ENCODE results near the gene CLCF1.
"Not testable (repeated sequence)": the region's sequence is repeated elsewhere in the genome, so short reads cannot be mapped to it uniquely, and the experiment has no call there.

Gene CLCF1

DNA sequence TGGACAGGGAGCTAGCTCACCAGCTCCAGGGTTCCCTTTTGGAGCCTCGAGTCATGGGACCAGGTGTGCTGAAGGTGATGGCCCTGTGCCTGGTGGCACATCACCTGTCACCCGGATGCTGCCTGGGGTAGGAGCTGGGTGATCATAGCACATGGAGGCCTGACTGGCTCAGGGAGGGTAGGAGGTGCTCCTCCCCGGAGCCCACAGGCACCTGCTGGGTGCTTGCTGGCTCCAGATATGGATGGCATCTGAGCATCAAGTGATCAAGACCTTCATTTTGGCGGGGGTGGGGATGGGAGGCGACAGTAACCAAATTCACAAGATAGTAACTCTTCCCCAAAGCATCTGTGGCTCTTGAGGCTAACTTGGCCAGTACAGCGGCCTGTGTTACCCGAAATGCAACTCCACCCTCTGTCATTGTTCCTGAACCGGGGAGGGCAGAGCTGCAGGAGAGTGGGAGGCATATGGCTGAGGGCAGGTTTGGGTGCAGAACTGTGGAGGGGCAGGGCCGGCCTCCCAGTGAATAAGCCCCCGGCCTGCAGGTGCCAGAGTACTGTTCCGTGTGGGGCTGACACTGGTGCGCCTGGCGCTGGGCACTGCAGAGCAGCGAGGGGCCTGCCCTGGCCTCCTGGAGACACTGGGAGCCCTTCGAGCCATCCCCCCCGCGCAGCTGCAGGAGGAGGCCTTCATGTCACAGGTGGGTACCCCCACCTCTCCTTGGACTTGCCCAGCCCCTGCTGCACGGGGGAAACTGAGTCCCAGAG, 35.2 kb upstream of the CLCF1 start:
- no peak for DNase-seq

DNA sequence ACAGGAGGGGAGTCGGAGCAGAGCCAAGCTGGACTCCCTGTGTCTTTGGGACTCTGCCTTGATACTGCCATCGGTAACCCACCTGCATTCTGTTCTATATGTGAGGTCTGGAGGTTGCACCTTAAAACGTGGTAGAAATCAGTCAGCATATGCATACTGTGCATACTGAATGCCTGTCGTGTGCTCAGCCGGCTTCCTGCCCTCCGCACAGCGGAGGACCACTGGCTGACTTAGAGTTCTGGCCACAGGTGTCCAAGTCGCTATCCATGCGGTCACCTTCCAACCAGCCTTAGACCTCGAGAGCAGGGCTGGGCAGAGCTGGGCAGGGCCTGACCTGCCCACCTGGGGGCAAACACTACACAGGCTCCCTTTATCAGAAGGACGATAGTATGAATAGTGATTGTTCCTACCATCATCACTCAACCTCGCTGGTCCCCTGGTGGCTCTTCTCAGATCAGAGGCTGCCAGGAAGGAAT, 34.3 kb upstream of the CLCF1 start:
- no peak for DNase-seq

- peak; percentile 66 to 80 for DNase-seq
Measured at GRCh38 chr11:67406969-67407687, 33.7 kb upstream of the CLCF1 start.

DNA sequence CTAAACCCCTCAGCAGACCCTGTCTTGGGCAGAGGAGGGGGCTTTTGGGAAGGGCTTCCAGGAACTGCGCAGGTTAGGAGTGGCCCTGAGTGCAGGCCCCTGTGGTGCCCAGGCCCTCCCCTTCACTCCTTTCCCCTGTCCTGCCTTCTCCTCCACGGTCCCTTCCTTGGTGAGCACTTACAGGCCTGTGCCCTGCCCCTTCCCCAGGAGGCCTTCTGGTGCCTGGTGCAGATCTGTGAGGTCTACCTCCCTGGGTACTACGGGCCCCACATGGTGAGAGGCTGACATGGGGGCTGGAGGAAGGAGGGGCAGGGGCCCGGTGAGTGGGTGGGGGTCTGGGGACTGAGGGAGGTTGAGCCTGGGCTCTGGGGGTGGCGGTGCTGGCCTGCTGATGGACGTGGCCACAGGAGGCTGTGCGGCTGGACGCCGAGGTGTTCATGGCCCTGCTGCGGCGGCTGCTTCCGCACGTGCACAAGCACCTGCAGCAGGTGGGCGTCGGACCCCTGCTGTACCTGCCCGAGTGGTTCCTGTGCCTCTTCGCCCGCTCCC, 33.1 kb upstream of the CLCF1 start:
- no peak for DNase-seq

DNA sequence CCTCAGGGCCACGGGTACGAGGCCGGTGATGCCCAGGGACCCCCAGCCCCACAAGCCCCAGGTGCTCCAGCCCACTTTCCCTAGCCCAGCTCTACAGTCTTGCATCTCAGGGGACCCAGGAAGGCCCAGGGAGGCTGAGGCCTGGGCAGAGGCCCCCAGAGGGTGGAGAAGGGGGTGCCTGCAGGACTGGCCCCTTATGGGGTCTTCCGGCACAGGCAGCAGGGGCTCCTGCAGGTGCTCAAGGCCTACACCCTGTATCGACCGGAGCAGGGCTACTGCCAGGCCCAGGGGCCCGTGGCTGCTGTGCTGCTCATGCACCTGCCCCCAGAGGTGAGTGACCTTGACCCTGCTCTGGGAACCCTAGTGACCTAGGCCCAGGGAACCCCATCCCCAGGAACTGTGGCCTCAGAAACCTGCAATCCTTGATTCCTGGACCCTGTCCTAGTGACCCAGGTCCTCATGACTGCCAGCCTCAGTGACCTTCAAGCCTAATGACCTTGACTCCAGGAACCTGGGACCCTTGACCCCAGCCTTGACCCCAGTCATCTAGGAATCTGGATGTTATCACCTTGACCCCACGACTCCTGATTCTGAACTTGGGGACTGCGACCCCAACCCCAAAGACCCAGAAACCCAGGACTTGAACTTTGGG, 32.4 kb upstream of the CLCF1 start:
- DNase-seq, result no peak

DNA sequence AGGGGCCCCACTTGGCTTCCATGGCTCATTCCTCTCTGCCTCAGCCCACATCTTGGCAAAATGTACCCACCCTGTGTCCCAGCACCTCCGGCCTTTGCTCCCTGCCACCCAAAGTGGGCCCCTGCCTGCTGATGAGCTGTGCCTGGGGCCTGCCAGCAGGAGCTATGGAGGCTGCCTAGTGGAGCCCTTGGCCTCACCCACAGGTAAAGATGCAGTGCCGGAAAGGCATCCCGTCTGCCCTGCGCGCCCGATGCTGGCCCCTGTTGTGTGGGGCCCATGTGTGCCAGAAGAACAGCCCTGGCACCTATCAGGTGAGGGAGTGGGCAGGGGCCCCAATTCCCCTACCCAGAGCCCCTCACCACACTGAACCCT, 31.8 kb upstream of the CLCF1 start:
- no peak for DNase-seq

GRCh38 chr11:67404515-67405195, 31.3 kb upstream of the CLCF1 start:
- DNase-seq, result no peak

- not testable (repeated sequence) for DNase-seq
Measured at GRCh38 chr11:67403085-67403484, 29.7 kb upstream of the CLCF1 start.

- not testable (repeated sequence) for DNase-seq
Measured at GRCh38 chr11:67402192-67402839, 28.9 kb upstream of the CLCF1 start.

DNA sequence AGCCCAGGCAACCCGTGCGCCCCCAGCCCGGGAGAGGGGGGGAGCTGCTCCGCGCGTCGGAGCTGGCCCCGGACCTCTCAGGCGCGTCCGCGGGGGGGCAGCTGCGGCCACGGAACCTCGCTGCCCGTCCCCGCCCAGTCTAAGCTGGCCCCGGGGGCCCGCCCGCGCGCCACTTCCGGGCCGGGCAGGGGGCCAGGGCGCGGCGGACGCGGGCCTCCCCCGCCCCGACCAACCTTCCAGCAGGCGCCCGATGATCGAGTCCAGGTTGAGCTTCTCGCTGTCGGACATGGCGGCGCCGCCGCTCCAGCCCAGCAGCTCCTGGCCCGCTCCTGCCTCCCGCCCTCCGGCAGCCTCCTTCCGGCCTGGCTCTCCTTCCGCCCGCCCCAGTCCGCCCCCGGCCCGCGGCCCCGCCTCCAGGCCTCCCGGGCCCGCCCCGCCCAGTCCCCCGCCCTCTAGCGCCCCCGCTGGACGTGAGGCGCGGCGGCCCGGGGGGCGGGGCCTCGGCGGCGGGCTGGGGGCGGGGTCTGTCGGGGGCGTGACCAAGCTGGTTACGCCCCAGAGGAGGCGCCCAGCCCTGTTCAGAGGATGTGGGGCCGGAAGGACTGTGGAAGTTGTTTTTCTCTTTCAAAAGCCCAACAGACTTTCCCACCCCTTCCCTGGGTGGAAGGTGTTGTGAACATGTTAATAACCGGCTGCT, 28.2 kb upstream of the CLCF1 start, which contains the start of gene PPP1CA:
Gene PPP1CA, minus strand, starts transcription at position 364 of the 697 bp plus-strand sequence. Its CDS starts 76 bp downstream, at position 288.
- peak; percentile 85 to 90 for DNase-seq

DNA sequence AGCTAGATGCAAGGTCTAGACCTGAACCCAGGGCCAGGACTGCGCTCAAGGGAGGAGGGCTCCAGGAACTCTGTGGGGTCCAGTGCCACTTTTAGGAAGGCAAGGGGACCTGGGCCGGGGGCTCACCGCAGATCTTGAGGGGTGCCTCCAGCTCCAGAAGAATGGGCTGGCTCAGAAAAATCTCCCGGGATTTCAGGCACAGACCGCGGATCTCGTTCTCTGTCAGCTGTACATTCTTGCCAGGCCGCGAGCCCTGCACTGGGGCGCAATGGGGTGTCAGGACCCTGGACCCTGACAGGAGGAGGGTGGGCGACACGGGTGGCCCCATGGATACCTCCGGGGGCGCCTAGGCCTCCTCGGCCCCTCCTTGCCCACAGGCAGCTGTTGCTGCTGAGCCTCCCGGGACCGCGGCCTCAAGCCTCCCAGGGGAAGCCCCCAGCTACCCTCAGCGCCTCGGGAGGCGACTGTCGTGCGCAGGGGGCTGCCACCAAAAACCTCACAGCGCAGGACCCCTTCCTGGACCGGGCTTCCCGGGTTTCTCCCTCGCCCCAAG, 27.6 kb upstream of the CLCF1 start:
- DNase-seq, result no peak

DNA sequence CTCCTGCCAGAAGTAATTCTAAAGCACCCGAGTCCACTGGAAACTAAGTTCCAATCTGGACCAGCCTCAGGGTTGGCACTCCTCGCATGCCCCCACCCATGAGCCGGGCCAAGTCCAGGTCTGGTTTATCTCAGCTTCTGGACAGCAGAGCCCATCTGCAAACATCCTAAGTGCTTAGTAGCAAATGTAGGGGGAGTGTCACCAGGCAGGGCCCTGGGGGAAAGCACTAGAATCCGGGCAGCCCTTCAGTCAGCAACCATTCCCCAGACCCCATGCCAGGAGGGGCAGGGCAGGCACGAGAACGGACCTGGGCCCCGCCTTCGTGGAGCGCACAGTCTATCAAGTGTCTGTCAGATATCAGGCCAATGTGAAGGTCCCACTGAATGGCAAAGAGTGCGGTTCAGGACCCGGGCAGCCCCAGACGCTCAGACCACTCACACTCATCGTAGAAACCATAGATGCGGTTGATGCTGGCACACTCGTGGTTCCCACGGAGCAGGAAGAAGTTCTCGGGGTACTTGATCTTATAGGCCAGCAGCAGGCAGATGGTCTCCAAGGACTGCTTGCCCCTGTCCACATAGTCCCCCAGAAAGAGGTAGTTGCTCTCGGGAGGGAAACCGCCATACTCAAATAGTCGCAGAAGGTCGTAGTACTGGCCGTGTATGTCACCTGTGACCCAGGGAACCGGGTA, 27.0 kb upstream of the CLCF1 start:
- no peak for DNase-seq

- DNase-seq, result no peak
Measured at GRCh38 chr11:67398661-67399563, 25.5 kb upstream of the CLCF1 start.

- DNase-seq, result no peak
Measured at GRCh38 chr11:67397986-67398660, 24.7 kb upstream of the CLCF1 start.

GRCh38 chr11:67397536-67397935, 24.1 kb upstream of the CLCF1 start:
- DNase-seq, result no peak

DNA sequence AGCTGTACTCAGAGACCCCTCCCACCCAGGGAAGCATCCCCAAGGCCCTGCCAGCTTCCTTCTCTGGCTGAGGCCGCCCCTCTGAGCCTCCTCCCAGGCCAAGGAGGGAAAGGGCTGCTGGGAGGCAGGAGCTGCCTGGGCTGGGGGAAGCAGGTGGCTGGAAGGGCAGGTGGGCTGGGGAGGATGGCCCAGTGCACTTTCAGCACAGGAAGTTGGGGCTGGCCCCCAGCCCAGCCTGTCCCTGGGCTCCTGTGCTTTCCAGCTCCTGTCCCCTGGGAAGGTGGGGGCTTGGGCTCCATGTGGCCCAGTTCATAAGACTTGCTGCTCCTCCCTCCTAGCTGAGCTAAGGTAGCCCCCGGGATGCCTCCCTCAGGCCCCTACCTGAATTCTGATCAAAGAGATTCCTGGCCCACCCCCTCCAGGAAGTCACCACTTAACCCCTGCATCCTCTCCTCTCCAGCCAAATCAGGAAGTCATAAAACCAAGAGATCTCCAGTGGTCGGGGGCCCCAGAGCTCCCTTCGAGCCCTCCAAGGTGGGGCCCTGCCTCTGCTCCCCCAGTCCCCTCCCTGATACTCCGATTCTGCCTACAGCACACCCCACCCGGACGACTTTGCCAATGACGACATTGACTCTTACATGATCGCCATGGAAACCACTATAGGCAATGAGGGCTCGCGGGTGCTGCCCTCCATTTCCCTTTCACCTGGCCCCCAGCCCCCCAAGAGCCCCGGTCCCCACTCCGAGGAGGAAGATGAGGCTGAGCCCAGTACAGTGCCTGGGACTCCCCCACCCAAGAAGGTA, 23.4 kb upstream of the CLCF1 start:
- DNase-seq, result no peak

DNA sequence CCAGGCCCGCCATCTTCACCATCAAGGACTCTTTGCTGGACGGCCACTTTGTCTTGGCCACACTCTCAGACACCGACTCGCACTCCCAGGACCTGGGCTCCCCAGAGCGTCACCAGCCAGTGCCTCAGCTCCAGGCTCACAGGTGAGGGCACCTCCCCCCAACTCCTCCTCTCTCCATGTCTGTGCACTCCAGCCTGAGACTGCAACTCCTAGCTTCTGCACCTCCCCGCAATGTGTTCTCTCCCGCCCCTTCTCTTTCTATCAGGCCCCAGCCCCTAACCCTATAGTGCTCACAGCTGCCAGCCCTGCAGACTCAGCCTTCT, 22.8 kb upstream of the CLCF1 start:
- DNase-seq, result no peak

GRCh38 chr11:67395555-67396258, 22.3 kb upstream of the CLCF1 start:
- no peak for DNase-seq

Measured in SHP77 (cell line).